ENCODE data around the gene CCDC91.

CCDC91 gene

GRCh38 chr12:28190321-28191050, at the start of gene CCDC91:
CCDC91 (plus strand) TSS chr12:28190456; CDS start chr12:28257216, 66,760 bp downstream.
- peak; percentile 83 to 85 for DNase-seq

- DNase-seq: no peak
Measured at GRCh38 chr12:28144059-28144458, 46.2 kb upstream of the CCDC91 start.

- no peak for DNase-seq
Measured at GRCh38 chr12:28144532-28144931, 45.7 kb upstream of the CCDC91 start.

DNA sequence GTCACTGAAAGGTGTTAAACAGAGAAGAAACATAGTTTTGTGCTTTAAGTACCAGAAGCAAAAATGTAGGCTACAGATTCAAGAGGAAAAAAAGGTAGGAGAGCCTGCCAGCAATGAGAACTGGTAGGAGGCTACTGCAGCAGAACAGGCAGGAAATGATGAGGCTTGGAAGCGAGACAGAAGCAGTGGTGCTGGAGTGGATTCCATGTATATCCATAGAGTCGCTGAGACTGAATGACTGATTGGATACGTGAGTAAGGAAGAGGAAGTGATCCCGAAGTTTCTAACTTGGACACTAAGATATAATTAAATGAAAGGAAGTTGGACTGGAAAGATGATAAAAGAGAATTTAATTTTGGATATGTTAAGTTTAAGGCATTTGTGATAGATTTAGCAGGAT, 45.0 kb upstream of the CCDC91 start:
- no peak for DNase-seq

GRCh38 chr12:28149279-28149678, 41.0 kb upstream of the CCDC91 start:
- DNase-seq: no peak

DNA sequence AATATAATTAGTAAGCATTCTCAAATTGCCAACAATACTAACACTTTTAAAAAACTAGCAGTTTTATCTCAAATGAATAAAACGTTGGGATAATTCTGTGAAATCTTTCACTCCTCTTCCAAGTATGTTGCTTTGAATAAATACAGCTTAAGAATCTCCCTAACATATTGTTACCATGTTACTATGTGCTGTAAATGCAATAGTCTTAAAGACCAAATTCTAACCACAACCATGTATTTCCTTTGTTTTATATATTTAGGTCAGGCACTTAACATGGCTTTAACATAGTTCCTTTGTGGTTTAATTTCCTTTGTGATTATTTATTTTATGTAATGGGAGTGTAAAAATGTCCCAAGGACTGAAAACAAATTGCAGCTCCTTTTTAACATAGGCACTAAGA, 33.9 kb upstream of the CCDC91 start:
- no peak for DNase-seq

DNA sequence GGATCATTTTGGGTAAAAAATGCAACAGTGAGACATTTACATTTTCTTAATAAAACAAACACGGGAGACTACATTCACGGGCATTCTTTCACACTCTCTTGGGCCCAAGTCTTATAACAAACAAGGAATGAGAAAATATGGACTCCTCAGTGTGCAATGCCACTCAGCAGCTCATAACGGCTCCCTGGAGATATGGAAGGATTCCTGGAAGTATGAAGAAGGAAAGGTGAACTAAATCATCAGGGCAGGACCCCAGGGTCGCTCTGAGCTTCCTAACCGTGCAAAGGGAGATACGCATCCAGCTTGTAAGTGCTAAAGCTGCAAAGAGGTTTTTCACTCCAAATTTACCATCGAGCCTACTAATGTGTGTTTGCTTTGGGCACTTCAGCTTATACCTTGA, 33.5 kb upstream of the CCDC91 start:
- no peak for DNase-seq

DNA sequence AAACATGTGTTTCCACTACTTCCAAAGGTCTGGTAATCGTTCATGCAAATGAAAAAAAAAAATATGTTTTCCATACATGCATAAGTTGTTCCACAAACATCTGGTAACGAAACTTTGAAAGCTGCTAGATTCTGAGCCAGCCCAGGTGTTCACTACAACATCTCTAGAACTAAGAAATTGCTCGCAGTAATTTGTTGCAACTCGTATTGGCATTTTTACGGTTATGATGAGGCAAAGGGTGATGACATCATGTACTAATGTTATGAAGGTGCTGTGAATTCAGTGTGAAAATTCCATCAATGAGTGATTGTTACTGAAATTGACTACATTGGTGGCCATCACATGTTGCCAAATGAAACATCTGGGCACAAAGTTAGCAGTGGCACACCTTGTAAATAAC, 31.9 kb upstream of the CCDC91 start:
- no peak for DNase-seq

- no peak for DNase-seq
Measured at GRCh38 chr12:28159688-28160087, 30.6 kb upstream of the CCDC91 start.

DNA sequence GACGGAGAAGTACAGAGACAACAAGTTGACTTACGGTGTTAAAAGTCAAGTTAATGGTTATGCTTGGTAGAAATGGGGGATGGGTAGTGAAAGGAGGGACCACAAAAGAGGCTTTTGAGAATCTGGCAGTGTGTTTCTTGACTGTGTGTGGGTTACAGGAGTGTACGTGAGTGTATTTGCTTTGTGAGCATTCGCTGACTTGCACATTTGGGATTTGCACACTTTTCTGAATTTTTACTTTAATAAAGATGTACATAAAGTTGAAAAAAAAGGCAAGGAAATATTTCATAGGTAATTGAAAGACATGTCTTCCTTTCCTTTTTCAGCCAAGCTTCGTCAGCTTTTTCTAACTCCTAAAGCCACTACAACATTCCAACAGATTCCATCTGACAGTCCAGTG, 28.6 kb upstream of the CCDC91 start:
- no peak for DNase-seq

DNA sequence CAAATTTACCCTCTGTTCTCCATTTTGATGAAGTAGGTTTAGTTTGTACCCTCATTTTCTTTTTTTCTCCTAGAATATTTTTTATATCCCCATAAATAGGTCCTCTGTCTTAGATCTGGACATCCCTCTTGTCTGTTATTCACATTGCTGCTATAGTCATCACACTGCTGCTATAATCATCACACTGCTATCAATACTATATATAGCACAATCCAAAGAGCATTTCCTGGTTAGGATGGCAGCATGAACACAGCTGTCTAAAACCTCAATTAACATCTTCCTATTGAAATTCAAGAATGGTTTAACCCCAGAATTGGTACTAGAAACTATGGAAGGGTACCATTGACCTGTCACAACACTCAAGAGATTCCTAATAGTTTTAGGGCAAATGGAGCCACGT, 27.6 kb upstream of the CCDC91 start:
- no peak for DNase-seq

DNA sequence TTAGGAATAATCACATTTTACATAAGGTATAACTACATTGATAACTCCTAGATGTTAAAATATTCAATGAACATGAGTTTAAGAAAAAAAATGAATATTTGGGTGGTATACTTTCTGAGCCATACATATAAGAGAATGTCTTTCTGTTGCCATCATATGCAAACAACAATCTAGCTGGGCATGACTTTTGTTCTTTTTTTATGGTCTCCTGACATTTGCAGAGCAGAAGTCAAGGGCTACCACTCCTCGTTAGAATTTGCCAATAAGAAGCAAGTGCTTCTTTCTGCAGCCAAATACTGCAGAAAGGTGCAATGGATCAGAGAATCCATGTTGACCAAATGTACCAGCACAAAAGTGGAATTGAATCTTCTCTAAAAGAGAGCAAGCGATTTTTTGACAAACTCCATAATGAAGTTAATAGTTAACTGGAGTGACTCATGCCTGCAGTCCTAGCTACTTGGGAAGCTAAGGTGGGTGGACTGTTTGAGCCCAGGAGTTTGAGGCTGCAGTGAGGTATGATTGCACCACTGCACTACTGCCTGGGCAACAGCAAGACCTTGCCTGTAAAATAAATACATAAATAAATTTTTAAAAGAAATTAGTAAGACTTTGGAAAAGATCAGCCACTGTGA, 25.5 kb upstream of the CCDC91 start:
- DNase-seq: no peak

DNA sequence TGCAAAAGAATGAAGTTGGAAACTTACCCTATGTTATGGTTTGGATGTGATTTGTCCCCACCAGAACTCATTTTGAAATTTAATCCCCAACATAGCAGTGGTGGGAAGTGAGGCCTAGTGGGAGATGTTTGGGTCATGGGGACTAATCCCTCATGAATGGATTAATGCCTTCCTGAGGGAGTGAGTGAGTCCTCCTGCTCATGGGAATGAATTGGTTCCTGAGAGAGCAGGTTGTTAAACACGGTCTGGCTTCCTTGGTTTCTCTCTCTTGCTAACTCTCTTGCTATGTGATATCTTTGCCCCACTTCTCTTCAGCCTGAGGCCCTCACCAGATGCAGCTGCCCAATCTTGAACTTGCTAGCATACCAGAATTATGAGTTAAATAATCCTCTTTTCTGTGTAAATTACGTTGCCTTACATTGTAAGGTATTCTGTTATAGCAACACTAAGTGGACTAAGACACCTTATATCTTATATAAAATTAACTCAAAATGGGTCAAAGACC, 22.2 kb upstream of the CCDC91 start:
- DNase-seq: no peak

DNA sequence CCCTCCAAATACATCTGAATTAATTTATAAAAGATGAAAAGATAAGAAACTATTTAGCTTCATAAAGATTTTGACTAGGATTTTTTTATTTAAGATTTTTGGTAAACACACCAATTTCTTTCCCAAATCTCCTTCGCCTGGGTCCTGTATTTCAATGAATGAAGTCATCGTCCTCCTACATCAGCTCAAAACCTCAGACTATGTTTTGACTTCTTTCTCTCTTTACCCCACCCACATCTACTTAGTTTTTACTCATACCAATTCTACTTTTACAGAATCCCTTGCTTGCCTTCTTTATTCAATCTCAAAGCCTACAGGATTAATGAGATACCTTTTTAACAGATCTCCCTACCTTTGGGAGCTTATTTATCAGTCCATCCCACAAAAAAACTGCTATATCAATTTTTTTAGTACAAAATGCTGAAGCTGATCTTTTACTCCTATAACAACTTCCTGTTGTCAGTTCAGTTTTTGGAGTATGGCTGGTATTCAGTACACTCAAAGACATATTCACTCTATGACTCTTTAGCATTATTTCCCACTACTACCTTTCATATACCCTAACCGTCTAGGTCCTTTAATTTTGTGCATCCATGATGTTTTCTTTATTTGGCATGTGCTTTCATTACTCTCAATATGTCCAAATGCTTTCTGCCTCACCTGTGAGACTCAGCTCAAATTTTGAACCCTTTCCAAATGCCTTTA, 18.7 kb upstream of the CCDC91 start:
- DNase-seq: no peak

DNA sequence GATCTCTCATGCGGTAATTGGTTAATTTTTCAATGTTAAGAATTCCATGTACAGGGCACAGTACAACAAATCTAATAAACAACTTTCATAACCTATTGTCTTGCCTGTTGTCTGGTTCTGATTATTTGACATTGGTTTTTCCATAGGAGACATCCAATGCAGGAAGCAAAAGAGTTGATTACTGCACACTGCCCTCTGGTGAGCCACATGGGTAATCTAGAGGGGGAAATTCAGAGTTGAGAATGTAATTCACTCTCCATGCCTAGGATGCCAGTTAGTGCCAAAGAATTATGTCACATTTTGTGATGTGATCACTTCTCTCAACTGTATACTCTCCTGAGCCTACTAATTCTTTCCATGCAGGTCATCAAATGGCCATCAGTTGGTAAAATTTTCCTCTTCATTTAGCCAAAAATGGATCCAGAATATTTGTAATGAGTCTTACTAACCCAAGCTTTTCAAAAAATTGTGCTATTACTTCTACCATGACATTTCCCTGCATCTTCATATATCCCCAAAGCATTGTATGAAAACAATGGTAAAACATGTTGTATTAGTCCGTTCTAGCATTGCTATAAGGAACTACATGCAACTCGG, 17.7 kb upstream of the CCDC91 start:
- DNase-seq: no peak

GRCh38 chr12:28173440-28173839, 16.8 kb upstream of the CCDC91 start:
- no peak for DNase-seq

- no peak for DNase-seq
Measured at GRCh38 chr12:28175098-28175589, 15.1 kb upstream of the CCDC91 start.

- DNase-seq: no peak
Measured at GRCh38 chr12:28176295-28176694, 14.0 kb upstream of the CCDC91 start.

DNA sequence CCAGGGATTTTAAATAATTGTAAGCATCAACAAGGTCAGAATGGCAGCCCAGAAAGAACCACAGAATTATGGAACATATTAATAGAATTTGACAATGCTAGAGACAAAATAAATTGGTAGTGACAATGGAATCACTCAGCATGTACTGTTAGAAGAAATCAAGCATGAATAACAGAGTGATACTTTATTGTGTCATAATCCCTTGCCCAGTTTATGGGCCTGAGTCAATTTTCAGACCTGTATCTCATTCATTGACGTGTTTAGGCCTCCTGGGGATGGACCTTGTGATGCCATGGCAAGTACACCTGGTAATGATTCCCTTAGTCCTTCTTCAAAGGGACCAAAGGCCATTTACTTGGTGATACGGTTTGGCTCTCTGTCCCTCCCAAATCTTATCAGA, 12.8 kb upstream of the CCDC91 start:
- DNase-seq: no peak

DNA sequence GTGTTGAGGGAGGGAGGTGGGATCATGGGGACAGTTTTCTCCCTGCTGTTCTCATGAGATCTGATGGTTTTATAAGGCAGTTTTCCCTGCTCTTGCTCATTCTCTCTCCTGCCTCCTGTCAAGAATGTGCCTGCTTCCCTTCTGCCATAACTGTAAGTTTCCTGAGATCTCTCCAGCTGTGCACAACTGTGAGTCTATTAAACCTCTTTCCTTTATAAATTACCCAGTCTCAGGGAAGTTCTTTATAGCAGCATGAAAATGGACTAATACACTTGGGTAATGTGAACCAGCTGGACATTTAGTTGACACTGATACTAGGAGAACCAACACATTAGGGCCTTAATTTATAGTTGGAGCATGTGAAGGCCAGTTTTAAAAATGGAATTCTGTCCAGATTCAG, 12.4 kb upstream of the CCDC91 start:
- DNase-seq: no peak

GRCh38 chr12:28178775-28179174, 11.5 kb upstream of the CCDC91 start:
- no peak for DNase-seq

GRCh38 chr12:28180786-28181185, 9.5 kb upstream of the CCDC91 start:
- DNase-seq: no peak

GRCh38 chr12:28184375-28184774, 5.9 kb upstream of the CCDC91 start:
- DNase-seq: no peak

All from activated CD4-positive, alpha-beta T cell treated with anti-CD3 and anti-CD28 coated beads, Interleukin-2, amount 50 U/mL, for 4 hours (primary cell).